Measurements from ENCODE around the gene NELL1.

The NELL1 gene

GRCh38 chr11:20881328-20882079 is 212.1 kb downstream of the NELL1 start:
- ATAC-seq (replicated peaks) (no peak), DNase-seq (no peak)
- Mint-ChIP-seq H3K4me1 (no peaks in the 10 kb centered on the region), H3K9me3 (peaks cover 0 to 3% of the 10 kb centered on the region in 2 donors), H3K27me3 (peaks cover 0 to 4% of the 10 kb centered on the region in 2 donors), H3K36me3 (no peaks in the 10 kb centered on the region), H3K4me3 (no peak overlapping the region), H3K27ac (no peak overlapping the region)

- ATAC-seq (replicated peaks) = no peak
Measured at GRCh38 chr11:20887137-20887536, 217.8 kb downstream of the NELL1 start.

GRCh38 chr11:20894296-20894695 is 224.9 kb downstream of the NELL1 start:
- no peak for ATAC-seq (replicated peaks)
- H3K9me3 Mint-ChIP-seq = peaks cover 7 to 16% of the 10 kb centered on the region in 2 donors
- no peaks in the 10 kb centered on the region for H3K27me3 Mint-ChIP-seq
- DNase-seq = no peak
- peaks cover 0 to 1% of the 10 kb centered on the region in 2 donors for H3K36me3 Mint-ChIP-seq
- no peak overlapping the region for H3K4me3 Mint-ChIP-seq
- no peaks in the 10 kb centered on the region for H3K4me1 Mint-ChIP-seq
- no peak overlapping the region for H3K27ac Mint-ChIP-seq

More at GRCh38 chr11:20887137-20887536, 217.8 kb downstream of the NELL1 start:
- no peaks in the 10 kb centered on the region for H3K36me3 Mint-ChIP-seq
- no peak for DNase-seq
- H3K27me3 Mint-ChIP-seq = no peaks in the 10 kb centered on the region
- no peak overlapping the region for H3K4me3 Mint-ChIP-seq
- H3K4me1 Mint-ChIP-seq = no peaks in the 10 kb centered on the region
- peaks cover 0 to 8% of the 10 kb centered on the region in 2 donors for H3K9me3 Mint-ChIP-seq
- no peak overlapping the region for H3K27ac Mint-ChIP-seq

- DNase-seq (no peak), ATAC-seq (replicated peaks) (no peak)
- H3K4me3 Mint-ChIP-seq = no peak overlapping the region
- H3K4me1 Mint-ChIP-seq = no peaks in the 10 kb centered on the region
- no peaks in the 10 kb centered on the region for H3K36me3 Mint-ChIP-seq
- H3K27me3 Mint-ChIP-seq = no peaks in the 10 kb centered on the region
- H3K27ac Mint-ChIP-seq = no peak overlapping the region
- H3K9me3 Mint-ChIP-seq = peaks cover 0 to 5% of the 10 kb centered on the region in 2 donors
Measured at GRCh38 chr11:20909995-20910726, 240.8 kb downstream of the NELL1 start.

- DNase-seq = no peak
- Mint-ChIP-seq H3K4me1 (no peaks in the 10 kb centered on the region), H3K4me3 (no peak overlapping the region), H3K27me3 (no peaks in the 10 kb centered on the region), H3K36me3 (no peaks in the 10 kb centered on the region), H3K27ac (no peak overlapping the region), H3K9me3 (peaks cover 0 to 3% of the 10 kb centered on the region in 2 donors)
- ATAC-seq (replicated peaks) = no peak
Measured at GRCh38 chr11:20910733-20911132, 241.3 kb downstream of the NELL1 start.

- H3K27me3 Mint-ChIP-seq = no peaks in the 10 kb centered on the region
- H3K4me3 Mint-ChIP-seq = no peak overlapping the region
- no peaks in the 10 kb centered on the region for H3K4me1 Mint-ChIP-seq
- DNase-seq (no peak), ATAC-seq (replicated peaks) (no peak)
- no peak overlapping the region for H3K27ac Mint-ChIP-seq
- peaks cover 0 to 4% of the 10 kb centered on the region in 2 donors for H3K9me3 Mint-ChIP-seq
- H3K36me3 Mint-ChIP-seq = no peaks in the 10 kb centered on the region
Measured at GRCh38 chr11:20912065-20912821, 242.9 kb downstream of the NELL1 start.

- Mint-ChIP-seq H3K36me3 (no peaks in the 10 kb centered on the region), H3K9me3 (peaks cover 0 to 4% of the 10 kb centered on the region in 2 donors), H3K27me3 (no peaks in the 10 kb centered on the region), H3K4me1 (no peaks in the 10 kb centered on the region), H3K4me3 (no peak overlapping the region), H3K27ac (no peak overlapping the region)
- no peak for ATAC-seq (replicated peaks)
- DNase-seq = no peak
Measured at GRCh38 chr11:20912922-20913512, 243.6 kb downstream of the NELL1 start.

- Mint-ChIP-seq H3K27me3 (no peaks in the 10 kb centered on the region), H3K4me1 (no peaks in the 10 kb centered on the region), H3K9me3 (peaks cover 0 to 2% of the 10 kb centered on the region in 2 donors), H3K36me3 (no peaks in the 10 kb centered on the region), H3K4me3 (no peak overlapping the region), H3K27ac (no peak overlapping the region)
- DNase-seq (no peak), ATAC-seq (replicated peaks) (no peak)
Measured at GRCh38 chr11:20917306-20917705, 247.9 kb downstream of the NELL1 start.

- Mint-ChIP-seq H3K36me3 (no peaks in the 10 kb centered on the region), H3K27me3 (no peaks in the 10 kb centered on the region), H3K4me1 (no peaks in the 10 kb centered on the region), H3K4me3 (no peak overlapping the region), H3K9me3 (peaks cover 0 to 3% of the 10 kb centered on the region in 2 donors), H3K27ac (no peak overlapping the region)
- ATAC-seq (replicated peaks) (no peak), DNase-seq (no peak)
Measured at GRCh38 chr11:20926799-20927540, 257.6 kb downstream of the NELL1 start.

- Mint-ChIP-seq H3K36me3 (no peaks in the 10 kb centered on the region), H3K9me3 (peaks cover 3% of the 10 kb centered on the region in 2 donors), H3K27me3 (no peaks in the 10 kb centered on the region), H3K4me1 (no peaks in the 10 kb centered on the region), H3K4me3 (no peak overlapping the region), H3K27ac (no peak overlapping the region)
- DNase-seq = no peak
- no peak for ATAC-seq (replicated peaks)
Measured at GRCh38 chr11:20931029-20931428, 261.6 kb downstream of the NELL1 start.

- H3K36me3 Mint-ChIP-seq = no peaks in the 10 kb centered on the region
Measured at GRCh38 chr11:20933086-20933485, 263.7 kb downstream of the NELL1 start.

GRCh38 chr11:20933958-20934357 is 264.6 kb downstream of the NELL1 start:
- Mint-ChIP-seq H3K27me3 (no peaks in the 10 kb centered on the region), H3K4me3 (no peak overlapping the region), H3K36me3 (no peaks in the 10 kb centered on the region), H3K4me1 (no peaks in the 10 kb centered on the region), H3K27ac (no peak overlapping the region), H3K9me3 (peaks cover 2 to 6% of the 10 kb centered on the region in 2 donors)
- DNase-seq (no peak), ATAC-seq (replicated peaks) (no peak)

More at GRCh38 chr11:20933086-20933485, 263.7 kb downstream of the NELL1 start:
- Mint-ChIP-seq H3K4me3 (no peak overlapping the region), H3K27ac (no peak overlapping the region), H3K4me1 (no peaks in the 10 kb centered on the region), H3K9me3 (peaks cover 2 to 3% of the 10 kb centered on the region in 2 donors), H3K27me3 (no peaks in the 10 kb centered on the region)
- DNase-seq = no peak
- ATAC-seq (replicated peaks) = no peak

- H3K27me3 Mint-ChIP-seq = no peaks in the 10 kb centered on the region
- no peak overlapping the region for H3K27ac Mint-ChIP-seq
- peaks cover 2 to 7% of the 10 kb centered on the region in 2 donors for H3K9me3 Mint-ChIP-seq
- ATAC-seq (replicated peaks) (no peak), DNase-seq (no peak)
- no peaks in the 10 kb centered on the region for H3K4me1 Mint-ChIP-seq
- H3K36me3 Mint-ChIP-seq = no peaks in the 10 kb centered on the region
- no peak overlapping the region for H3K4me3 Mint-ChIP-seq
Measured at GRCh38 chr11:20934516-20934915, 265.1 kb downstream of the NELL1 start.
